HG03442 (cell line): Measurements from ENCODE around the gene DAND5.

Experiments
- ATAC-seq: cut with Tn5 transposase; IDR thresholded peaks from one replicate; pipeline ENCODE4 v1.9.1; 2021; ENCODE audit warnings: mild to moderate bottlenecking, moderate library complexity; ENCODE audit not compliant: unreplicated experiment

DAND5 gene, protein sequence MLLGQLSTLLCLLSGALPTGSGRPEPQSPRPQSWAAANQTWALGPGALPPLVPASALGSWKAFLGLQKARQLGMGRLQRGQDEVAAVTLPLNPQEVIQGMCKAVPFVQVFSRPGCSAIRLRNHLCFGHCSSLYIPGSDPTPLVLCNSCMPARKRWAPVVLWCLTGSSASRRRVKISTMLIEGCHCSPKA

DNA sequence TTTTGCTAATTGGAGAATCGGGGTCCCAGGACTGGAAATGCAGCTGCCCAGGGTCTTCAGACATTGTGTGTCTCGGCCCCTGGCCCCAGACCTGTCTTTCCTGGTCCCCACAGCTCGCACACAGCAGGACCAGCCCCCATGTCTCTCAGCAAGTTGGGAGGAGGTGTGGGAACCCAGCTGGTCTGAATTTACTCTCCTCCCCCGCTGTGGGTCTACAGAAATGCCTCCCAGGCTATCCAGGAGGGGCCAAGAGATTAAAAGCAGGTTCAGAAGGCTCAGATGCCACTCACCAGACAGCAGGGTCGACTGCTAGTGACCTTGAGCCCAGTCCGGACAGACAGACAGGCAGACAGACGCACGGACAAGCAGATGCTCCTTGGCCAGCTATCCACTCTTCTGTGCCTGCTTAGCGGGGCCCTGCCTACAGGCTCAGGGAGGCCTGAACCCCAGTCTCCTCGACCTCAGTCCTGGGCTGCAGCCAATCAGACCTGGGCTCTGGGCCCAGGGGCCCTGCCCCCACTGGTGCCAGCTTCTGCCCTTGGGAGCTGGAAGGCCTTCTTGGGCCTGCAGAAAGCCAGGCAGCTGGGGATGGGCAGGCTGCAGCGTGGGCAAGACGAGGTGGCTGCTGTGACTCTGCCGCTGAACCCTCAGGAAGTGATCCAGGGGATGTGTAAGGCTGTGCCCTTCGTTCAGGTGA lies at the start of gene DAND5:
DAND5 (plus strand) TSS at position 285 of the 697 bp plus-strand sequence; CDS start at position 370, 85 bp downstream.
- ATAC-seq: no peak

GRCh38 chr19:12921047-12921446 lies 48.3 kb upstream of the DAND5 start:
- no peak for ATAC-seq

- ATAC-seq: no peak
Observed at GRCh38 chr19:12922959-12923358, 46.4 kb upstream of the DAND5 start.

- ATAC-seq: no peak
Observed at GRCh38 chr19:12924621-12925310, 44.6 kb upstream of the DAND5 start.

DNA sequence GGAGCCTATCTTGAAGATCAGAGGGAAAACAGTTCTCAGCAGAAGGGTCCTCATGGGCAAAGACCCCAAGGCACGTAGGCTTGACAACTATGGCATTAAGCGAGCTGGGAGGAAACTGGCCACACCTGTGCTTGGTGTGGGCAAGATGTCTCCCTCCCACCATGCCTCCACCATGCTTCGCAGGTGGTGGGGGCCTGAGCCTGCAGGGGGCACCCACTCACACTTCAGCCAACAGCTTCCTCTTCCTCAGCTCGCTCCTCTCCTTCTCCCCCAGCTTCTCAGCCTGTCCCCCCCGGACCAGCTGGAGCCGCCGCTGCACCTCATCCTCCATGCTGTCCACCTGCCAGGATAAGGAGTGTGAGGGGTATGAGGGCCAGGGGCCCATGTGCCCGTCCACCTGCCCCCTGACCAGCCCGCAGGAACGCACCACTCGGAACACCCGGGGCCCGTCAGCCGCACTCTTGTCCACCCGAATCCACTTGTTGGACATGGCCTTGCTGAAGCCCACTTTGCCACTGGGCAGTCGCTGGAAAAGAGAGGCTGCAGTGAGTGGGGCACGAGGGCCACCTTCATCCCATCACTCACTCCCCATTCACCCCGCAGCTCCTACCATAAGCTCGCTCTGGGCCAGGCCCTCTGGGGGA lies 39.3 kb upstream of the DAND5 start:
- no peak for ATAC-seq

DNA sequence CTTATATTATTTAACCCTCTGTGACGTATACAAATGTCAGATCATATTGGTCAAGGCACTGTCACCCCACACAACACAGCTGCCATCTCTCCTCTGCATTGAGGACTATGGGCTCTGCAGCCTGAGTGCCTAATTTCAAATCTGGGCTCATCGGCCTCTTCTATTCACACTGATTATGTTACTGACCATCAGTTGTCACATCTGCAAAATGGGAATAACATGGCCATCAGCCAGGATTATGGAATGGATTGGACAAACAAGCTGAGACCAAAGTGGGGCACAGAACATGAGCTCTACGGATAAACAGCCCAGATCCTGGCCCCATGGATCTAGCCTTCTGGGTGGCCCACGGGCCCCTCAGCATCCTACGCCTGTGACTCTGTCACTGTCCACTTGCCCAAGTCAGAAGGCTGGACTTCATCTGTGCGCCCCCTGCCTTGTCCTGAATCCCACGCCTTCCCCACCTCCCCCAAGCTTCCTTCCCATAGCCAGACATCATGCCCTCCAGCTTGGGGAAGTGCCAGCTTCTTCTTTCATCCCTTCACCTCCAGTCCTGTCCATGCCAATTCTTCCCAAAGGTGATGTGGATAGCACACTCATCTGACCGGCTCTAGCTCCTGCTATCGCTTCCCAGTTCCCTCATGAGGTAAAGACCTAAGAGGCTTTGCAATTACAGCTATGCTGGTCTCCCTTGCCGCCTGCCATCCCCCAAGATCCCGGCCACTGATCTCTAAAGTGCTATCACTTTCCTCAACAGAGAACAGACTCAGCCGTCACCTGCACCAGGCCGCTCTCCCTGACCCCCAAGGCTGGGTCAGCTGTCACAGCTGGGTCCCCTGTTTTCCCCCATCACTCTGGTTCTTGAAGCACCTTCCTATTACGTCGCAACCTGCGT lies 36.7 kb upstream of the DAND5 start:
- ATAC-seq: no peak

- no peak for ATAC-seq
Observed at GRCh38 chr19:12933287-12934072, 35.9 kb upstream of the DAND5 start, which contains the start of gene FARSA. Gene FARSA (minus strand): TSS chr19:12933711. CDS start chr19:12933696, 15 bp downstream.

DNA sequence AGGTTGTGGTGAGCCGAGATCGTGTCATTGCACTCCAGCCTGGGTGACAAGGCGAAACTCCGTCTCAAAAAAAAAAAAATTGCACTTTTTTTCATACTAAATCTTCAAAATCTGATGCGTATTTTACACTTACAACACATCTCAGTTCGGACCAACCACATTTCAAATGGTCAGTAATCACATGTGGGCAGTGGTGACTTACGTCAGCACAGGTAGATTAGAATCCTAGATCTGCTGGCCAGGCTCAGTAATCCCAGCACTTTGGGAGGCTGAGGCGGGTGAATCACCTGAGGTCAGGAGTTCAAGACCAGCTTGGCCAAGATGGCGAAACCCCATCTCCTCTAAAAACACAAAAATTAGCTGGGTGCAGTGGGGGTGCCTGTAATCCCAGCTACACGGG lies 34.3 kb upstream of the DAND5 start:
- no peak for ATAC-seq

GRCh38 chr19:12936582-12936981 lies 32.8 kb upstream of the DAND5 start:
- ATAC-seq: no peak

DNA sequence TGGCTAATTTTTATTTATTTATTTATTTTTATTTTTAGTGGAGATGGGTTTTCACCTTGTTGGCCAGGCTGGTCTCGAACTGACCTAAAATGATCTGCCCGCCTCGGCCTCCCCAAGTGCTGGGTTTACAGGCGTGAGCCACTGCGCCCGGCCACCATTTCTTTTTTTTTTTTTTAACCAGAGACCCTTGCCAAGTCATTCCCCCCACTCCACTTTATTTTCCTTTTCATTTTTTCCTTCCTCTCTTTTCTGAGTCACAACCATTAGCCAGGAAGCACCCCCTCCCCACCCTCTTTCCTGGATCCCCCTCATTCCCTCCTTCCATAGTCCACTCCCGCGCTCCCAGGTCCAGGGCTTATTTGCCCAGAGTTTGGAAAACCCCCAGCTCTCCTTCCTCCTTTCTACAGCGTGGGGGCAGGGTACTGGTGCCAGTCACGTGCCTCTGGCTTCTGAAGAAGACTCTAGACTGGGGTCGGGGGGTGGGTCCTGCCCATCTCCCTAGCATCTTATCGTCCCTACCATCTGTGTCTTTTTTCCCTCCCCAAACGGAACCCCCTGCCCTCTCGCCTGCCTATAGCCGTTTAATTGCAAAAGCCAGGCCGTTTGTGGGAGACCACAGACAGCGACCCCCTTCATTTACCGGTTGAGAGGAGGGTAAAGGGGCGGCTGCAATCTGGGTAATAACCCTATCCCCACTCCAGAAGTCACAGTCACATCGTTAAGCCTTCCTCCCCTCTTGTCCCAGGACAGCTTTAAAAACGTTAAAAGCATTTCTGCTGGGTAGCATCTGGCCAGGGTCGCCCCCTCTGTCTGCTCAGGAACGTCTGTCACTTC lies 32.1 kb upstream of the DAND5 start:
- ATAC-seq: no peak

DNA sequence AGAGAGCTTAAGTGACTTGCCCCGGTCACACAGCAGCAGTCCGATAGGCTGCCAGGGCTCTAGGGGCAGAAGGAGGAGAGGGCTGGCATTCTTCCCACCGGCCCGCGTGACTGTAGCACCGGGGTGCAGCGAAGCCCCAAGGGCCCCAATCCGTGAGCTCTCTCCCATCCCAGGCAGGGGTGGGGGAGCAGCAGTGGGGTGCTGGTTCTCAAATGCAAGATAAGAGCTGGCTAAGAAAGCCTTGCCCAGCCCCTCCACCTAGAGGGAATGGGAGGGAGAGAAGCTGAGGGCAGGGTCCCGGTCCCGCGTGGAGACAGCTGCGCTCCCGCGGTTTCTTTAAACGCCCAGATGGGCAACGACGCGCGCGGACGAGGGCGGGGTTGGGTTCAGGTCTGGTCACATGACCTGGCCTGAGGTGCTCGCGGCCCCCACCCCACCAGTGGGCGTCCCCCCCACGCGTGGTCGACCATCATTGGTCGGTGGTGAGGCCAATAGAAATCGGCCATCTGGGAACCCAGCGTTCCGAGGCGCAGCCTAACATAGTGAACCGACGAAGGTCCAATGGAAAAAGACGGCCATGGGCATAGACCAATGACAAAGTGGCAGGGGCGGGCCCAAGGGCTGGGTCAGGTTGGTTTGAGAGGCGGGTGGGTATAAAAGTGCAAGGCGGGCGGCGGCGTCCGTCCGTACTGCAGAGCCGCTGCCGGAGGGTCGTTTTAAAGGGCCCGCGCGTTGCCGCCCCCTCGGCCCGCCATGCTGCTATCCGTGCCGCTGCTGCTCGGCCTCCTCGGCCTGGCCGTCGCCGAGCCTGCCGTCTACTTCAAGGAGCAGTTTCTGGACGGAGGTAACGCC lies 31.2 kb upstream of the DAND5 start, which contains the start of gene CALR:
CALR (plus strand) TSS at position 683 of the 852 bp plus-strand sequence; CDS start at position 754, 71 bp downstream.
- peak; percentile 87 for ATAC-seq

- ATAC-seq: peak; percentile 7
Observed at GRCh38 chr19:12938779-12939601, 30.4 kb upstream of the DAND5 start.

- no peak for ATAC-seq
Observed at GRCh38 chr19:12939975-12940423, 29.4 kb upstream of the DAND5 start.

DNA sequence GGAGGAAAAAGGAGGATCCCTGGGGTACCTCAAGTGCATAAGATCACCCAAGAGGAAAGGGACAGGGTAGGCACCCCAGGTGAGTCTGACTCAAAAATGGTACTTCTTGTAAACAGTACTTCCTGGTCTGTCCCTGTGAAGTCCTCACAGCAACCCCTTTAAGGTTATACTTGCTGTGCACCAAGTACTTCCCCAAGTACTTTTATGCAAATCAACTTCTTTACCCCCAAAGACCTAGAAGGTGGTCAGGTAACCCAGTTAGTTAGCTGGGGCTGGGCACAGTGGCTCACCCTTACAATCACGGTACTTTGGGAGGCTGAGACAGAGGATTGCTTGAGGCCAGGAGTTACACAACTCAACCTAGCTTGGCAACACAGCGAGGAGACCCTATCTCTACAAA lies 28.5 kb upstream of the DAND5 start:
- ATAC-seq: no peak

GRCh38 chr19:12943437-12944044 lies 25.8 kb upstream of the DAND5 start:
- ATAC-seq: no peak

- no peak for ATAC-seq
Observed at GRCh38 chr19:12944104-12944674, 25.2 kb upstream of the DAND5 start.
